ENCODE results near the gene CRLF1. TPM values are rescaled to one million over a fixed set of nuclear protein-coding genes. Genes with fewer than 3 reads are reported as not detected.

CRLF1 gene
- total and polyA plus RNA-seq, 2 donors, result 0.33 to 17.9 TPM

DNA sequence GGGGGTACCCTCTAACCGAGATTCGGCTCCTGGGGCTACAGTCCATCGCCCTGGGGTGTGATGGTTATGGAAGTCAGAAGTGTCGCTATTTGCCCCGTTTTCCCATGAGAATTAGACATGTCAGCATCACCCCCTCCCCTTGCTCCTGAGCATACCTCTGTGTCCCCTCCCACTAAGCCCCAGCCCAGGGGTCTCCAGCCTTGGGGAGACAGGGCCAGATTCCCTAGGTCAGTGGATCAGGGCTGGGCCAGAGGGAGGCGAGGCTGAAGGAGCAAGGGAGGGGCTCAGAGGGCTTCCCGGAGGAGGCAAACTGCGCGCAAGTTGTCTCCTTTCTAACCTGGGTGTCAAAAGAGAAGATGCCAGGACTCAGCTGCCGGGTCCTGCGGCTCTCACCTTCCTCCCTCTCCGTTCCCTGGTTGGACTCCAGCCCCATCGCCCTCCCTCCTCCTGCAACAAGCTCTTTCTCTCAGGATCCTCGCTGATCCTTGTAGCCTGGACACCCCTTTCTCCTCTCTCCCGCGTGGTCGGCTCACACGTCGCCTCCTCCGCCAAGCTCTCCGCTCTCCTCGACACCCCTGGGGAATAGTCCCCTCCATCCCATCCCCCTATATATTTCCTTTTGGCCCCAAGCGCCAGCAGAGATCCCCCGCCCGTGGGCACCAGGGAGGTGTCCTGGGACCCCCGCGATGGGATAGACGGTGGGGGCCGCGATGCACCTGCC, 5.6 kb upstream of the CRLF1 start:
- Histone ChIP-seq H3K4me1 (ENCODE audit: control insufficient read depth in 2 of 2, insufficient read depth in 2 of 2, low read length in 2 of 2) (peaks cover 2 to 21% of the 10 kb centered on the region in 2 donors), H3K27me3 (ENCODE audit: control insufficient read depth in 2 of 2, insufficient read depth in 1 of 2, low read length in 1 of 2) (peaks cover 76 to 99% of the 10 kb centered on the region in 2 donors), H3K36me3 (ENCODE audit: control insufficient read depth in 2 of 2, insufficient read depth in 2 of 2, low read length in 1 of 2) (no peaks in the 10 kb centered on the region), H3K9me3 (ENCODE audit: control insufficient read depth in 2 of 2, insufficient read depth in 1 of 2, low read length in 1 of 2) (peaks cover 0 to 12% of the 10 kb centered on the region in 2 donors), H3K27ac (ENCODE audit: low read depth in 1 of 2, low read length in 1 of 2) (no peak overlapping the region), H3K4me3 (ENCODE audit: low read length in 2 of 2) (peak overlapping the region in 1 of 2 donors; percentile 48)
- no peak for DNase-seq (ENCODE audit: low read depth in 6 of 9, low spot score in 9 of 9)
- WGBS, result 5% methylated on average over 30 of the region's 30 CpGs

DNA sequence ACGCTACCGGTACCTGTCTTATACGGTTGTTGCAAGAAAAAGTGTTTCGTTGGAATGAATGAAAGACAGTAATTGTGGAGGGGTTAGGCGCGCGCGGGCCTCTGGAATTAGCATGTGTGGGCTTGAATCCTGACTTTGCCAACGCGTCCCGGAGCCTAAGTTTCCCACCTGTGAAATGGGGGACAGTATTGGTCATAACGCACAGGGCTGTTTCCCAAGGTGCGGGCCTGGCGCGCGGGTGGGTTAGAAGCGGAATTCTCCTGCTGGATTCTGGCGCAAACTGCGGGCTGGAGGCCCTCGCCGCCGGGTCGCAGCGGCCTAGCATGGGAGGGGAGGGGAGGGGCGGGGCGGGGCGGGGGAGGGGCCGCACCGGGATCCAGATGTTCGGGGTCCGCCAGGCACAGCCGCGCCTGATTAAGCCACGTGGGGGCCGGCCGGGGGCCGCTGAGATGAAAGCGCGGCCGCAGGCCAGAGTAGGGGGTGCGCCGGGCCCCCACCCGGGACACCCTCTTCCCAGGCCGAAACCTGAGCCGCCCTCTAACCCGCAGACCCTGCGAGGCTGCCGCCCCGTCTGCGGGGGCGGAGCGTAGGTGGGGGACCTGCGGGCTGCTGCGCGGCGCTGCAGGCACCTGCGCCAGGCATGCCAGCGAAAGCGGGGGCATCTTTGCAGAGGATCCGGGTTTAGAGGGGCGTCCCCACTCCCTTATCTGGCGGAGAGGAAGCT, 4.9 kb upstream of the CRLF1 start:
- Histone ChIP-seq H3K27me3 (ENCODE audit: control insufficient read depth in 2 of 2, insufficient read depth in 1 of 2, low read length in 1 of 2) (peaks cover 81 to 97% of the 10 kb centered on the region in 2 donors), H3K9me3 (ENCODE audit: control insufficient read depth in 2 of 2, insufficient read depth in 1 of 2, low read length in 1 of 2) (peaks cover 0 to 12% of the 10 kb centered on the region in 2 donors), H3K4me3 (ENCODE audit: low read length in 2 of 2) (peak overlapping the region in 1 of 2 donors; percentile 12), H3K27ac (ENCODE audit: low read depth in 1 of 2, low read length in 1 of 2) (no peak overlapping the region), H3K4me1 (ENCODE audit: control insufficient read depth in 2 of 2, insufficient read depth in 2 of 2, low read length in 2 of 2) (peaks cover 2 to 21% of the 10 kb centered on the region in 2 donors), H3K36me3 (ENCODE audit: control insufficient read depth in 2 of 2, insufficient read depth in 2 of 2, low read length in 1 of 2) (no peaks in the 10 kb centered on the region)
- 2% methylated on average over 62 of the region's 62 CpGs for WGBS
- DNase-seq (ENCODE audit: low read depth in 6 of 9, low spot score in 9 of 9), result no peak

DNA sequence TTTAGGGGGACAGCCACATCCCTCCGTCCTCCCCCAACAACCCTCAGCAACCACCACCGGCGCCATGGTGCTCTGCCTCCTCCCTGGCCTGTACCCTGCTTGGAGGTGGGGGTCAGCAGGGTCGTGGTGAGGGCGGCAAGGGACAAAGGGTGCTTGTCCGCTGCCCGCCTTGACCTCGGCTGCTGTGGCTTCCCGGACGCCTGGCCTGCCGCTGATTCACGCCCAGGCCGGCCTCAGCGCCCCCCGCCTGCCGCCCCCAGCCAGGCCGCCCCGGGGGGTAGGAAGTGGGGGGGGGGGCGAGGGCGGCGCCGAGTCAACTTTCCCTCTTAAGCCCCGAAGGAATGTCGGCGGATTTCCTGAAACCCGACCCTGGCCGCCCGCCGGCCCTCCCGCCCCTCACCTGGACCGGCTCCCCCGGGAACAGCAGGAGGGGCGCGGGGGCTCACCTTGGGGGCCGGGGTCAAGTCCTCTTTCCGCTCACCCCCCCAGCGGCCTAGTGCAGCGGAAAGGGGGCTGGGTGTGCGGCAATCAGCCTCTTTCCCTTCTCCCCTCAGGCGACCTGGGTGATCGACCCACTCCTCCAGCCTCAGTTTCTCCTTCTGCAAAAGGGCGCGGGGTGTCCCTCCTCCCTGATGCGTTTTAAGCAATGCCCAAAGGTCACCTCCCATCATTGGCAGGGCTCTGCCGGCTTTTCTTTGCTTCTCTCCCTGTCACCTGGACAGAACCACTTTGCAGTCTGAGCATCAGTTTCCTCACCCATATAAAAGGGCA, 4.1 kb upstream of the CRLF1 start:
- Histone ChIP-seq H3K27me3 (ENCODE audit: control insufficient read depth in 2 of 2, insufficient read depth in 1 of 2, low read length in 1 of 2) (peaks cover 88 to 97% of the 10 kb centered on the region in 2 donors), H3K4me1 (ENCODE audit: control insufficient read depth in 2 of 2, insufficient read depth in 2 of 2, low read length in 2 of 2) (peaks cover 2 to 21% of the 10 kb centered on the region in 2 donors), H3K9me3 (ENCODE audit: control insufficient read depth in 2 of 2, insufficient read depth in 1 of 2, low read length in 1 of 2) (peaks cover 0 to 12% of the 10 kb centered on the region in 2 donors), H3K4me3 (ENCODE audit: low read length in 2 of 2) (no peak overlapping the region), H3K27ac (ENCODE audit: low read depth in 1 of 2, low read length in 1 of 2) (no peak overlapping the region), H3K36me3 (ENCODE audit: control insufficient read depth in 2 of 2, insufficient read depth in 2 of 2, low read length in 1 of 2) (no peaks in the 10 kb centered on the region)
- DNase-seq (ENCODE audit: low read depth in 6 of 9, low spot score in 9 of 9), result no peak
- WGBS, result 4% methylated on average over 45 of the region's 45 CpGs

DNA sequence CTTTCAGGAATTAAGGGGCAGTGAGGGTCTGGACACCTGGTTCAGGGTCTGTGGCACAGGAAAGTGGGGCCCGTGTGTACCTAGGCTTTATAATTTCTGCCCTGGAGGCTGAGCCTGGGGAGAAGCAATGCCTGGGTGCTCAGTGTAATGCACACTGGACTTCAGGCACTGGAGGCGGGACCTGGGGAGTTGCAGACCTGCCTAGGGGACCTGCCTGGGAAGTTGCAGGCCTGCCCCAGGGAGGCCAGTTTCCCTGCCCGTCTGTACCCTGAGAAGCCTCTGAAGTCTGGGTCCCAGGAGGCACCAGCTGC, 3.6 kb upstream of the CRLF1 start:
- Histone ChIP-seq H3K27me3 (ENCODE audit: control insufficient read depth in 2 of 2, insufficient read depth in 1 of 2, low read length in 1 of 2) (peaks cover 94 to 97% of the 10 kb centered on the region in 2 donors), H3K9me3 (ENCODE audit: control insufficient read depth in 2 of 2, insufficient read depth in 1 of 2, low read length in 1 of 2) (peaks cover 0 to 12% of the 10 kb centered on the region in 2 donors), H3K27ac (ENCODE audit: low read depth in 1 of 2, low read length in 1 of 2) (no peak overlapping the region), H3K4me1 (ENCODE audit: control insufficient read depth in 2 of 2, insufficient read depth in 2 of 2, low read length in 2 of 2) (peaks cover 2 to 21% of the 10 kb centered on the region in 2 donors), H3K4me3 (ENCODE audit: low read length in 2 of 2) (no peak overlapping the region), H3K36me3 (ENCODE audit: control insufficient read depth in 2 of 2, insufficient read depth in 2 of 2, low read length in 1 of 2) (no peaks in the 10 kb centered on the region)
- 37% methylated on average over 3 of the region's 3 CpGs for WGBS
- no peak for DNase-seq (ENCODE audit: low read depth in 6 of 9, low spot score in 9 of 9)

DNA sequence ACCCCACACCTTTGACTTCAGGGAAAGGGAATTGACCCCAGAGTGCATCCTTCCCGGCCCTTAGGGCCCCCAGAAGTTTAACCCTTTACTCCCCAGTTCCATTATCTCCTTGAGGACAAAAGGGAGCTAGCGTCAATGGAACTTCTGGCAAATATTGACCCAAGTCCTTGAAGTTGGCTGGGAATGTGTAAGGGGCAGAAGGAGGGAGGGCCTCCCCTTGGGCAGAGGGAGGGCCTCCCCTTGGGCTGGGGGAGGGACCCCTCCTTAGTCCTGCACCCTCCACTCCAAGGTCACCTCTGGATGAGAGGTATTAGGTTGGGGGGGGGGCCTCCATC, 3.1 kb upstream of the CRLF1 start:
- Histone ChIP-seq H3K9me3 (ENCODE audit: control insufficient read depth in 2 of 2, insufficient read depth in 1 of 2, low read length in 1 of 2) (peaks cover 0 to 12% of the 10 kb centered on the region in 2 donors), H3K27ac (ENCODE audit: low read depth in 1 of 2, low read length in 1 of 2) (no peak overlapping the region), H3K4me1 (ENCODE audit: control insufficient read depth in 2 of 2, insufficient read depth in 2 of 2, low read length in 2 of 2) (peaks cover 2 to 21% of the 10 kb centered on the region in 2 donors), H3K27me3 (ENCODE audit: control insufficient read depth in 2 of 2, insufficient read depth in 1 of 2, low read length in 1 of 2) (peaks cover 97% of the 10 kb centered on the region in 2 donors), H3K36me3 (ENCODE audit: control insufficient read depth in 2 of 2, insufficient read depth in 2 of 2, low read length in 1 of 2) (no peaks in the 10 kb centered on the region), H3K4me3 (ENCODE audit: low read length in 2 of 2) (no peak overlapping the region)
- no peak for DNase-seq (ENCODE audit: low read depth in 6 of 9, low spot score in 9 of 9)
- 45% methylated on average over 2 of the region's 2 CpGs for WGBS

DNA sequence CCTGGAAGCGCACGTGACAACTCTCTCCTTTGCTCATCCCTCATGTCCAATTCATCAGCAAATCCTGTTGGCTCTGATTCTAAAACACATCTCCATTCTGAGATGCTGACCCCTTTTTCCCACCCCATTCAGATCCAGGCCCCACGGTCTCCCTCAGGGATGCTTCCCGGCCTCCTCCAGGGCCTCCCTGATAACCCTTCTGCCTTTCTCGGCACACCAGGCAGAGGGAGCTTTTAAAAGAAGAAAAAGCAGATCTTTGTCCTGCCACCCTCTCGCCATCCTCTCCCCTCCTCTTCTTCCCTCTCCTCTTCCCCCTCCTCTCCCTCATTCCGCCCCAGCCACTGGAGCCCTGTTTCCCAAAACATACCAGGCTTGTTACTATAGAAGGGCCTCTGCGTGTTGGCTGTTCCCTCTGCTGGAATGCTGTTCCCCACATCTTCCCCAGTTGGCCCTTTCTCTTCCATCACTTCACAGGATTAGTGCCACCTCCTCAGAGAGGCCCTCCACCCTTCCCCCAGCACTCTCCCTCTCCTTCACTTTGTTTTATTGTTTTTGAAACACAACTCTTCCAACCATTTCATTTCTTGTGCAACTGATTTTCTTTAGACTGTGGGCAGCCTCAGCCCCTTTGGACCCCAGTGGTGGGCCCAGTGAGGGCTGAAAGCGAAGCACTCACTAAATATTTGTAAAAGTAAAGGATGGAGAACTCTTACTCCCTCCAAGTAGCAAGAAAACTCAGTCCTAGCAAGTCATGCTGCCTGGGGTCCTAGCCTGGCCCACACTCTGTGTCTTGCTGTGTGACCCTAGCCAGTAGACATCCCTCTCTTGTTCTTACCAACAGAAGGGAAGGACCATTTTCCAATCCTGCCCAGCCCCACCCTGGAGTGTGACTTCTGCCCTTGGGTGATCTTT, 2.5 kb upstream of the CRLF1 start:
- Histone ChIP-seq H3K36me3 (ENCODE audit: control insufficient read depth in 2 of 2, insufficient read depth in 2 of 2, low read length in 1 of 2) (no peaks in the 10 kb centered on the region), H3K27me3 (ENCODE audit: control insufficient read depth in 2 of 2, insufficient read depth in 1 of 2, low read length in 1 of 2) (peaks cover 97% of the 10 kb centered on the region in 2 donors)

DNA sequence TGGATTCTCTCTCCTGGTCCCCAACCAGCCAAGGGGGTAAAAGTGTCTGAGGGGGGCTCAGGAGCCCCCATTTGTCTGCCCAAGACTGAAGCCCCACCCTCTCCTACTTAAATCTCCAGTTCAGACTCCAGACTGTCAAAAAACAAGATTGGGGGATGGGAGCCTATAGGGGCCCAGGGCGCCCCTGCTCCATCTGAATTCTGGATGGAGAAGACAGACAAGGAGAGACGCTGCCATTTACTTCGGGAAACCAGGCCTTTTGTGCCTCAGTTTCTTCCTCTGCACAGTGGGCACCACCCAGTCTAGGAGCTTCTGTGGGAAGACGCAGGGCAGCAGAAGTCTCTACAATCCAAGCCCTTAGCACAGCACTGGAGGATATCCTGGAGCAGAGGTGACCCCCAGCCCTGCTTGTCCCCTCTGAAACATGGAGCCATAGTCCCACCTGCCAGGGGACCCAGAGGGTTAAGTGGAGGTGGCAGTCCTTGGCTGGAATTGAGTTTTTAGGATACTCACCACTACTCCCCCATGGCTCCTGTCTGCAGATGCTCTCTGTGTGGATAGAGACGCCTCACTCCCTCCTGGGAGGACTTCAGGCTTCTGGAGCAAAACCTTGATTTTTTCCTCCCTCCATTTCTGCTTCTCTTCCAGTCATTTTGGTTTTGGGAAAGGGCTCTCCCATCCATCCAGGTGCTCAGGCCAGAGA, 1.7 kb upstream of the CRLF1 start:
- H3K9me3 ChIP-seq (ENCODE audit: control insufficient read depth in 2 of 2, insufficient read depth in 1 of 2, low read length in 1 of 2), result peaks cover 2 to 4% of the 10 kb centered on the region in 2 donors
- WGBS, result 27% methylated on average over 5 of the region's 5 CpGs
- H3K27me3 ChIP-seq (ENCODE audit: control insufficient read depth in 2 of 2, insufficient read depth in 1 of 2, low read length in 1 of 2), result peaks cover 97% of the 10 kb centered on the region in 2 donors
- H3K36me3 ChIP-seq (ENCODE audit: control insufficient read depth in 2 of 2, insufficient read depth in 2 of 2, low read length in 1 of 2), result no peaks in the 10 kb centered on the region
- no peak overlapping the region for H3K4me3 ChIP-seq (ENCODE audit: low read length in 2 of 2)
- DNase-seq (ENCODE audit: low read depth in 6 of 9, low spot score in 9 of 9), result no peak
- H3K27ac ChIP-seq (ENCODE audit: low read depth in 1 of 2, low read length in 1 of 2), result no peak overlapping the region
- H3K4me1 ChIP-seq (ENCODE audit: control insufficient read depth in 2 of 2, insufficient read depth in 2 of 2, low read length in 2 of 2), result peaks cover 2 to 21% of the 10 kb centered on the region in 2 donors

More for the DNA sequence above, 2.5 kb upstream of the CRLF1 start:
- Histone ChIP-seq H3K4me3 (ENCODE audit: low read length in 2 of 2) (no peak overlapping the region), H3K9me3 (ENCODE audit: control insufficient read depth in 2 of 2, insufficient read depth in 1 of 2, low read length in 1 of 2) (peaks cover 0 to 8% of the 10 kb centered on the region in 2 donors), H3K4me1 (ENCODE audit: control insufficient read depth in 2 of 2, insufficient read depth in 2 of 2, low read length in 2 of 2) (peaks cover 2 to 21% of the 10 kb centered on the region in 2 donors), H3K27ac (ENCODE audit: low read depth in 1 of 2, low read length in 1 of 2) (no peak overlapping the region)
- WGBS, result 43% methylated on average over 9 of the region's 9 CpGs
- no peak for DNase-seq (ENCODE audit: low read depth in 6 of 9, low spot score in 9 of 9)

All from thymus (tissue), 11 donors.